ENCODE results near the gene ABCC4.

DNA sequence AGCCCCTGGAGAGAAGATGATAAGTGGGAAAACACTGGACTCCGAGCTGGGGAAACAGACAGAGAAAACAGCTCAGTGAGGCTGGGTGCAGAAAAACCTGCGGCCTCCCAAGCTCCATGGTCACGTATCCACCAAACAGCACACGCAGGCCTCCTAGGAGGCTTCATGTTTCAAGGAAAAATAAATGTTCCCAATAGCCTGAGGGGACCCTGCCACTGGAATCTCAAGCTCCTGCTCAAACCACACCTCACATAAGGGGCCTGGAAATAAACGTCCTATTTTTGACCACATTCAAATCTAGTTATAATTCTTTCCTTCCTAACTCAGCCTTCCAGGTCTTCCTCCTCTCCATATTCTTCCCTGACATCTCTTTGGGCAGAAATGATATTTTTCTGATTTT, 225.7 kb downstream of the ABCC4 start:
- TF ChIP-seq, protein P1, sequence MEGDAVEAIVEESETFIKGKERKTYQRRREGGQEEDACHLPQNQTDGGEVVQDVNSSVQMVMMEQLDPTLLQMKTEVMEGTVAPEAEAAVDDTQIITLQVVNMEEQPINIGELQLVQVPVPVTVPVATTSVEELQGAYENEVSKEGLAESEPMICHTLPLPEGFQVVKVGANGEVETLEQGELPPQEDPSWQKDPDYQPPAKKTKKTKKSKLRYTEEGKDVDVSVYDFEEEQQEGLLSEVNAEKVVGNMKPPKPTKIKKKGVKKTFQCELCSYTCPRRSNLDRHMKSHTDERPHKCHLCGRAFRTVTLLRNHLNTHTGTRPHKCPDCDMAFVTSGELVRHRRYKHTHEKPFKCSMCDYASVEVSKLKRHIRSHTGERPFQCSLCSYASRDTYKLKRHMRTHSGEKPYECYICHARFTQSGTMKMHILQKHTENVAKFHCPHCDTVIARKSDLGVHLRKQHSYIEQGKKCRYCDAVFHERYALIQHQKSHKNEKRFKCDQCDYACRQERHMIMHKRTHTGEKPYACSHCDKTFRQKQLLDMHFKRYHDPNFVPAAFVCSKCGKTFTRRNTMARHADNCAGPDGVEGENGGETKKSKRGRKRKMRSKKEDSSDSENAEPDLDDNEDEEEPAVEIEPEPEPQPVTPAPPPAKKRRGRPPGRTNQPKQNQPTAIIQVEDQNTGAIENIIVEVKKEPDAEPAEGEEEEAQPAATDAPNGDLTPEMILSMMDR (conservative IDR thresholded peaks at IDR 0.05; ENCODE audit: low read depth, low read length): no peak
- no peak for TF ChIP-seq EZH2phosphoT487 (IDR thresholded peaks at IDR 0.05; ENCODE audit: borderline replicate concordance, low read length)

Data from PC-3 (cell line).